Mesendoderm (in vitro differentiated cells): ENCODE data around the gene TBC1D19.

Experiments
- DNase-seq: peaks from one replicate; pipeline ENCODE4 v3.0.0; 2013
- H2AK5ac ChIP-seq: 2 replicates; pipeline ENCODE4 v1.6.1; 2013; ENCODE audit warnings: low read length, inconsistent platforms
- H2BK120ac ChIP-seq: 2 replicates; pipeline ENCODE4 v1.6.1; 2013; ENCODE audit warnings: low read depth, mild to moderate bottlenecking, low read length, moderate library complexity, mixed read lengths
- H2BK15ac ChIP-seq: replicated peaks from 2 replicates; pipeline ENCODE4 v1.6.1; 2013; ENCODE audit warnings: low read depth, mild to moderate bottlenecking, moderate library complexity
- H2BK5ac ChIP-seq: 2 replicates; pipeline ENCODE4 v1.6.1; 2013; ENCODE audit warnings: low read length, inconsistent platforms
- H3K18ac ChIP-seq: 2 replicates; pipeline ENCODE4 v1.6.1; 2013; ENCODE audit warnings: mild to moderate bottlenecking, low read length, mixed read lengths
- H3K23ac ChIP-seq: one replicate; pipeline ENCODE4 v1.6.1; 2013; ENCODE audit warnings: low read length
- H3K27ac ChIP-seq: 2 replicates; pipeline ENCODE4 v1.5.1; 2013; ENCODE audit warnings: low read depth, mild to moderate bottlenecking, inconsistent platforms, low read length, moderate library complexity
- H3K27me3 ChIP-seq: 2 replicates; pipeline ENCODE4 v1.6.1; 2013; ENCODE audit warnings: low read length, control low read depth, mild to moderate bottlenecking, inconsistent platforms; ENCODE audit not compliant: insufficient read depth, poor library complexity
- H3K36me3 ChIP-seq: 2 replicates; pipeline ENCODE4 v1.6.1; 2013; ENCODE audit warnings: low read length, inconsistent platforms; ENCODE audit not compliant: control insufficient read depth, insufficient read depth
- H3K4ac ChIP-seq: one replicate; pipeline ENCODE4 v1.6.1; 2013; ENCODE audit warnings: low read depth, mild to moderate bottlenecking, low read length, moderate library complexity
- H3K4me1 ChIP-seq: 2 replicates; pipeline ENCODE4 v1.6.1; 2013; ENCODE audit warnings: low read depth, low read length, inconsistent platforms; ENCODE audit not compliant: control insufficient read depth
- H3K4me2 ChIP-seq: 2 replicates; pipeline ENCODE4 v1.6.1; 2013; ENCODE audit warnings: low read length
- H3K4me3 ChIP-seq: 2 replicates; pipeline ENCODE4 v1.5.1; 2013; ENCODE audit warnings: mild to moderate bottlenecking, low read length
- H3K56ac ChIP-seq: one replicate; pipeline ENCODE4 v1.6.1; 2013; ENCODE audit warnings: low read length
- H3K79me1 ChIP-seq: 2 replicates; pipeline ENCODE4 v1.6.1; 2013; ENCODE audit warnings: low read length, inconsistent platforms
- H3K79me2 ChIP-seq: 2 replicates; pipeline ENCODE4 v1.6.1; 2013; ENCODE audit warnings: mild to moderate bottlenecking, low read length; ENCODE audit not compliant: control insufficient read depth, insufficient read depth
- H3K9ac ChIP-seq: 2 replicates; pipeline ENCODE4 v1.6.1; 2013; ENCODE audit warnings: low read length, inconsistent platforms
- H4K5ac ChIP-seq: one replicate; pipeline ENCODE4 v1.6.1; 2013; ENCODE audit warnings: low read length
- H4K8ac ChIP-seq: one replicate; pipeline ENCODE4 v1.6.1; 2013; ENCODE audit warnings: low read depth, mild to moderate bottlenecking, control low read depth, low read length, moderate library complexity
- WGBS: extraction: QIAGEN DNeasy Blood & Tissue Kit; methylation state at CpG from one replicate; pipeline ENCODE4 v1.1.7; 2013; ENCODE audit warnings: low lambda C conversion rate, missing lambda C conversion rate; ENCODE audit not compliant: insufficient coverage; ENCODE audit errors: extremely low coverage; 5-methylcytosine and 5-hydroxymethylcytosine counted together

The TBC1D19 gene

DNA sequence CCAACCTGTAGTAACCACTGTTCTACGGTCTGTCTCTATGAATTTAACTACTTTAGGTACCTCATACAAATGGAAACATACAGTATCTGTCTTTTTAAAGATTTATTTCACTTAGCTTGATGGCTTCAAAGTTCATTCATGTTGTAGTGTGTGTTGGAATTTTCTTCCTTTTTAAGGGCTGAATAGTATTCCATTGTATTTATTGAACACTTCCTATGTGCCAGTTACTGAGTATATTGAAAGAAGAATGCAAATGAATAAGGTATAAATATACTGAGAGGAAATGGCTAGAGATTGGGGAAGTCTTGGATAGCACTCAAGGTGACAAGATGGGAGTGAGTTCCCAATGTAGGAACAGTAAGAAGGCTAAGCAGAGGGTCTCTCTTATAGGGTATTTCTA, 17.3 kb downstream of the TBC1D19 start:
- H3K18ac ChIP-seq, result no peak overlapping the region
- no peak overlapping the region for H4K5ac ChIP-seq
- no peak overlapping the region for H3K56ac ChIP-seq
- H3K27ac ChIP-seq, result no peak overlapping the region
- no peaks in the 10 kb centered on the region for H3K4me1 ChIP-seq
- no peak overlapping the region for H3K4me3 ChIP-seq
- no peaks in the 10 kb centered on the region for H3K27me3 ChIP-seq
- H3K4ac ChIP-seq, result no peak overlapping the region
- H2BK120ac ChIP-seq, result no peak overlapping the region
- H2BK5ac ChIP-seq, result no peak overlapping the region
- H2BK15ac ChIP-seq, result no peak overlapping the region
- H2AK5ac ChIP-seq, result no peak overlapping the region
- H3K9ac ChIP-seq, result no peak overlapping the region
- H3K79me1 ChIP-seq, result no peaks in the 10 kb centered on the region
- H3K79me2 ChIP-seq, result no peaks in the 10 kb centered on the region
- no CpG with 5 or more reads among the region's 1 CpG for WGBS
- no peaks in the 10 kb centered on the region for H3K36me3 ChIP-seq
- no peak overlapping the region for H3K23ac ChIP-seq
- DNase-seq, result no peak
- H4K8ac ChIP-seq, result no peak overlapping the region
- H3K4me2 ChIP-seq, result no peak overlapping the region

DNA sequence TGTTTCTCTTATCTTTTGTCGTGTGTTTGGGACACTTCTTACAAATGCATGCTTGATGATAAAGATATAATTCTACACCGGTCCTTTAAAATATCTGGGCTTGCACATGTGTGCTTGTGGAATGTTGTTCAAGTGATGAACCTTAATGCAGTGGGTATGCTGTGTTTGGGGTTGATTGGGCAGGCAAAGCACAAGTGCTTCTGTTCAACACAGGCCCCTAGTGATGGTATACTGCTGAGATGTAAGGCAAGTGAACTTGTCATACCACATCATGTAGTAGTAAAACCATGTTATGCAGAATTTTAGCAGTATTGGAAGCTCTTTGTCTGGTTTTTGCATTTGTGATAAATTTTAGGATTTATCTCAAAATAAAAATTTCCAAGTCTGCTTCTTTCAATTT, 23.9 kb downstream of the TBC1D19 start:
- Histone ChIP-seq H3K56ac (no peak overlapping the region), H3K4ac (no peak overlapping the region), H2BK5ac (no peak overlapping the region), H3K18ac (no peak overlapping the region), H3K9ac (no peak overlapping the region), H3K4me2 (no peak overlapping the region), H3K4me1 (peaks cover 2% of the 10 kb centered on the region), H3K79me2 (no peaks in the 10 kb centered on the region), H3K36me3 (no peaks in the 10 kb centered on the region), H4K8ac (no peak overlapping the region), H2BK15ac (no peak overlapping the region), H4K5ac (no peak overlapping the region), H3K23ac (no peak overlapping the region), H3K79me1 (no peaks in the 10 kb centered on the region), H3K4me3 (no peak overlapping the region), H3K27ac (no peak overlapping the region), H3K27me3 (no peaks in the 10 kb centered on the region), H2BK120ac (no peak overlapping the region), H2AK5ac (no peak overlapping the region)
- WGBS, result no CpG with 5 or more reads among the region's 2 CpGs
- DNase-seq, result no peak

DNA sequence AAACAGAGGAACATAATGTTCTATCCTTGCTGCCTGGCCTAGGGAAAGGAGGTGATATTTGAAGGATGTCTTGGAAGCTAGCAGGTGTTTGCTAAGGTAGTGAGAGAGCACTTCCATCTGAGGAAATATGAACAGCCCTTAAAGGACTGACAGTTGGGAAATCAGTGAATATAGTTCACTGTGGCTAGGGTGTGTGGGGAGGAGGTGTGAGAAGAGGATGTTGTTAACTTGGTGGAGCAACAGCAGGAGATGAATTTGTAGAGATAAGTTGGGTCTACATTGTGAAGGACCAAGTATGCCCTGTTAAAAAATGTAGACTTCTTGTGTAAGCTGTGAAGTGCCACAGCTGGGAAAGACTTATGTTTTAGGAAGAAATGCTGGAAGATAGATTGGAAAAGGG, 25.5 kb downstream of the TBC1D19 start:
- no peak overlapping the region for H2BK15ac ChIP-seq
- no peak overlapping the region for H4K5ac ChIP-seq
- no peak overlapping the region for H3K4me2 ChIP-seq
- no peaks in the 10 kb centered on the region for H3K27me3 ChIP-seq
- no peak overlapping the region for H3K23ac ChIP-seq
- peak; percentile 30 for DNase-seq
- no peaks in the 10 kb centered on the region for H3K36me3 ChIP-seq
- H3K79me1 ChIP-seq, result no peaks in the 10 kb centered on the region
- H3K18ac ChIP-seq, result no peak overlapping the region
- H2BK120ac ChIP-seq, result no peak overlapping the region
- peaks cover 2% of the 10 kb centered on the region for H3K4me1 ChIP-seq
- H2AK5ac ChIP-seq, result no peak overlapping the region
- no peak overlapping the region for H3K4ac ChIP-seq
- no peak overlapping the region for H3K56ac ChIP-seq
- H3K27ac ChIP-seq, result no peak overlapping the region
- no peak overlapping the region for H3K9ac ChIP-seq
- no peak overlapping the region for H2BK5ac ChIP-seq
- H3K4me3 ChIP-seq, result no peak overlapping the region
- H4K8ac ChIP-seq, result no peak overlapping the region
- no peaks in the 10 kb centered on the region for H3K79me2 ChIP-seq

DNA sequence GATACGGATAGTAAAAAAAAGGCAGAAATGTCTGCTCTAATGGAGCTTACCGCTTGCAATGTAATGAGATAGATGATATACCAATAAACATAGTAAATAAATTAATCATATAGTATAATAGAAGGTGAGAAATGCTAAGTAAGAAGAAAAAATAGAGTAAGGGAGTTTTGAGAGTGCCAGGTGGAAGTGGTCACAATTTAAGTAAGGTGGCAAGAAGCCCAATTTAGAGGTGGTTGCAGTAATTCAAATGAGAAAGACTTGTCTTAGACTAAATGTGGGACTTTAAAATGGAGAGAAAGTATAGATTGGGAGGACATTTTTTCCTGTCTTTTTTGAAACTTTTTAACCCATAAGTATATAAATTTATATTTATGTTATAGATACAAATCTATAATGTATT, 26.0 kb downstream of the TBC1D19 start:
- peaks cover 2% of the 10 kb centered on the region for H3K4me1 ChIP-seq
- no peaks in the 10 kb centered on the region for H3K79me2 ChIP-seq
- H3K36me3 ChIP-seq, result no peaks in the 10 kb centered on the region
- H2BK15ac ChIP-seq, result no peak overlapping the region
- no peak overlapping the region for H2BK120ac ChIP-seq
- no peak overlapping the region for H3K27ac ChIP-seq
- no peak overlapping the region for H3K4me2 ChIP-seq
- no peak overlapping the region for H2AK5ac ChIP-seq
- no peak for DNase-seq
- no peak overlapping the region for H3K18ac ChIP-seq
- no peak overlapping the region for H3K4ac ChIP-seq
- H3K9ac ChIP-seq, result no peak overlapping the region
- no peaks in the 10 kb centered on the region for H3K79me1 ChIP-seq
- H3K56ac ChIP-seq, result no peak overlapping the region
- WGBS, result no CpG with 5 or more reads among the region's 2 CpGs
- no peak overlapping the region for H3K23ac ChIP-seq
- no peak overlapping the region for H4K8ac ChIP-seq
- no peaks in the 10 kb centered on the region for H3K27me3 ChIP-seq
- no peak overlapping the region for H2BK5ac ChIP-seq
- H3K4me3 ChIP-seq, result no peak overlapping the region
- H4K5ac ChIP-seq, result no peak overlapping the region

DNA sequence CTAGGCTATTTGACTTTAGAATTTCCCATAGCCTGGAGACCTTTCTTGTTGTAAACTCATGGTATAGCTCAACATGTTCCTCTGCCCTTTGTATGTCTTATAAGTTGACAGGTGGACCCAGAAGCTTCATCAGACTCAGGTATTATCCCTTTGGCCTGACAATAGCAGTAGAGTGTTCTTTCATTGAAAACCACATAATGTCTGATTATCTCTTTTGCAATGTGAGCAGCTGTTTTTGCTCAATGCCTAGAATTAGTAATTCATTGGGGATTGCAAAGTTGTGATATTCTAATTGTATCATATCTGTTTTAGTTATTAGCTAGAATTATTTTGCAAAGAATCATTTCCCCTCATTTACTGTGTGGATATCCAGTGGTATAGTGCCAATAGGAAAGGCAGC, 27.5 kb downstream of the TBC1D19 start:
- Histone ChIP-seq H3K9ac (no peak overlapping the region), H3K79me1 (no peaks in the 10 kb centered on the region), H3K27me3 (no peaks in the 10 kb centered on the region), H4K8ac (no peak overlapping the region), H3K4me1 (peaks cover 2% of the 10 kb centered on the region), H2BK15ac (no peak overlapping the region), H3K27ac (no peak overlapping the region), H2AK5ac (no peak overlapping the region), H2BK5ac (no peak overlapping the region), H3K4me3 (no peak overlapping the region), H3K23ac (no peak overlapping the region), H3K4me2 (no peak overlapping the region), H3K79me2 (no peaks in the 10 kb centered on the region), H3K56ac (no peak overlapping the region), H3K36me3 (no peaks in the 10 kb centered on the region), H3K4ac (no peak overlapping the region), H3K18ac (no peak overlapping the region), H2BK120ac (no peak overlapping the region), H4K5ac (no peak overlapping the region)
- DNase-seq, result no peak

DNA sequence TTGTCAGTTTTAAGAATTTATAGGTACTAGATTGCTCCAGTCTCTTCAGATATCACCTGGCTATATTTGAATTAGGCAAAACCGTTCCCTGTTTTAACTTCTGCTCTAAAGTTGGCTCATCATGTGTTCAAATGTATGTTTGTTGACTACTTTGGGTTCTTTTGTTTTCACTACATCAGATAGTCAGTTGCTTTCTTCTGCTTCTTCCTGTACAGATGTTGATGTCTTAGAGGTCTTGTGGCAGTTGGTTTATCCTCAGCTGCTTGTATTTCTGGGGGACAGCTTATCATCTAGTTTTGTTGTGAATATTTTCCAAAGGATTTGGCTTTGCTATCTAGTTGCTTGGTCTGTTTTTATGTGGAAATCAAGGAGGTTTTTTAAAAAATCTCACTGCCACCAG, 28.0 kb downstream of the TBC1D19 start:
- no CpG with 5 or more reads among the region's 1 CpG for WGBS
- Histone ChIP-seq H2AK5ac (no peak overlapping the region), H3K79me1 (no peaks in the 10 kb centered on the region), H2BK120ac (no peak overlapping the region), H4K5ac (no peak overlapping the region), H3K23ac (no peak overlapping the region), H3K27ac (no peak overlapping the region), H2BK15ac (no peak overlapping the region), H3K27me3 (no peaks in the 10 kb centered on the region), H2BK5ac (no peak overlapping the region), H3K36me3 (no peaks in the 10 kb centered on the region), H3K79me2 (no peaks in the 10 kb centered on the region), H3K56ac (no peak overlapping the region), H3K4ac (no peak overlapping the region), H3K4me3 (no peak overlapping the region), H3K4me1 (peaks cover 2% of the 10 kb centered on the region), H3K18ac (no peak overlapping the region), H4K8ac (no peak overlapping the region), H3K9ac (no peak overlapping the region), H3K4me2 (no peak overlapping the region)
- DNase-seq, result no peak
